ENCODE results near the gene RPL31.

The RPL31 gene

GRCh38 chr2:100997509-100998234, 4.4 kb upstream of the RPL31 start:
- DNase-seq, result no peak

GRCh38 chr2:100998235-100998573, 3.9 kb upstream of the RPL31 start:
- DNase-seq, result no peak

DNA sequence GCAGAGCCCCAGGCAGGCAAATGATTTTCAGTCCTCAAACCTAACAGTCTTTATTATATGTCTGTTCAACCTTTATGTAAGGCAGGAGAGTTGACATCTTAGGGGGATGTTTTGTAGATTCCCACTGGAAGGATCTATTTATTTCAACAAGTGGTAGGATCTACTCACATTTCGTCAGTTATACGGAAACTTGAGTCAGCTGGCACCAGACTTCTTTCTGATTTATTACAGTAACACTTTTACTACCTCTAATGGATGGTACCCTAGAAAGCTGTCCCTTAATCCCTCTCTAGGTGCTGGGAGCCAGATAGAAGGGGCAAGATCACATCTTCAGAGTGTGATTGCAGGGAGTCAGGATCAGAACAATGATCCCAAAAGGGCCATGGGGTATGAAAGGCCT, 2.1 kb upstream of the RPL31 start:
- no peak for DNase-seq

DNA sequence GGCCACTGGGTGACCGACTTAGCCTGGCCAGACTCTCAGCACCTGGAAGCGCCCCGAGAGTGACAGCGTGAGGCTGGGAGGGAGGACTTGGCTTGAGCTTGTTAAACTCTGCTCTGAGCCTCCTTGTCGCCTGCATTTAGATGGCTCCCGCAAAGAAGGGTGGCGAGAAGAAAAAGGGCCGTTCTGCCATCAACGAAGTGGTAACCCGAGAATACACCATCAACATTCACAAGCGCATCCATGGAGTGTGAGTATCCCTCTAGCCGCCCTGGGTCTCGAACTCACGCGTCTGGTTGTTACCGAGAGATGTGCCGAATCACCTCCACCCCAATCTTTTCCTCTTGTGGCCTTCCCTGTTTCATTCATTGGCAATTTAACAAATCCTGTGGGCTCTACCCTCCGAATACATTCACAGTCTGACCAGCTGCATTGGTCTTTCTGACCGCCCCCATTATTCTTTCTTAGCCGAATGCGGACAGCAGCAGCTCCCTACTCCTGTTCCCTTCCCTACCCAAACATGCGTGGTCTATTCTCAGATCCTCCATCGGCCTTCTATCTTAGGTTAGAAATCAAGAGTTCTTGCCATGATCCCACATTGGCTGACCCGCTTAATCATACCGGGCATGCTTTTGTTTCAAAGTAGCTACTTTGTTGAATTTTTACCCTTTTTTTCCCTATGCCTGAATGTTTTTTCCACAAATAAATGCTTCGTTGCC, 631 bp downstream of the RPL31 start:
- no peak for DNase-seq

DNA sequence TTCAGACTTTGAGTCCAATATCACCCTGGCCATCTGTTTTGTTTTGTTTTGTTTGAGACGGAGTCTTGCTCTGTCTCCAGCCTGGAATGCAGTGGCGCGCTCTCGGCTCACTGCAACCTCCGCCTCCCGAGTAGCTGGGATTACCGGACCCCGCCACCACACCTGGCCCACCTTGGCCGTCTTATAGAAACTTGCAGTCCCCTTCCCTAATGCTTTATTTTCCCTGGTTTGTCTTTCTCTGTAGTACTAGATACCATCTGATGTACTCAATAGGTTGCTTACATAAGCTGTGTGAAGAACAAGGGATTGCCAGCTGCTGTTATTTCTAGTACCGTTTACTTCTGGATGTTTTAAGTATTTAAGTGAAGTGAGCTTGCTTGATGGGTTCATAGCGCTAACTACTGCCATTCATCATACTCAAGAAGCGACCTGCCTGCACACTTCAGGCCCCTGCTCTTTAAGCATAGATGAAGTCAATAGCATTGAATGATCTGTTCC, 1.2 kb downstream of the RPL31 start:
- no peak for DNase-seq

- no peak for DNase-seq
Measured at GRCh38 chr2:101004620-101005325, 2.7 kb downstream of the RPL31 start.

- no peak for DNase-seq
Measured at GRCh38 chr2:101006065-101006715, 4.1 kb downstream of the RPL31 start.

DNA sequence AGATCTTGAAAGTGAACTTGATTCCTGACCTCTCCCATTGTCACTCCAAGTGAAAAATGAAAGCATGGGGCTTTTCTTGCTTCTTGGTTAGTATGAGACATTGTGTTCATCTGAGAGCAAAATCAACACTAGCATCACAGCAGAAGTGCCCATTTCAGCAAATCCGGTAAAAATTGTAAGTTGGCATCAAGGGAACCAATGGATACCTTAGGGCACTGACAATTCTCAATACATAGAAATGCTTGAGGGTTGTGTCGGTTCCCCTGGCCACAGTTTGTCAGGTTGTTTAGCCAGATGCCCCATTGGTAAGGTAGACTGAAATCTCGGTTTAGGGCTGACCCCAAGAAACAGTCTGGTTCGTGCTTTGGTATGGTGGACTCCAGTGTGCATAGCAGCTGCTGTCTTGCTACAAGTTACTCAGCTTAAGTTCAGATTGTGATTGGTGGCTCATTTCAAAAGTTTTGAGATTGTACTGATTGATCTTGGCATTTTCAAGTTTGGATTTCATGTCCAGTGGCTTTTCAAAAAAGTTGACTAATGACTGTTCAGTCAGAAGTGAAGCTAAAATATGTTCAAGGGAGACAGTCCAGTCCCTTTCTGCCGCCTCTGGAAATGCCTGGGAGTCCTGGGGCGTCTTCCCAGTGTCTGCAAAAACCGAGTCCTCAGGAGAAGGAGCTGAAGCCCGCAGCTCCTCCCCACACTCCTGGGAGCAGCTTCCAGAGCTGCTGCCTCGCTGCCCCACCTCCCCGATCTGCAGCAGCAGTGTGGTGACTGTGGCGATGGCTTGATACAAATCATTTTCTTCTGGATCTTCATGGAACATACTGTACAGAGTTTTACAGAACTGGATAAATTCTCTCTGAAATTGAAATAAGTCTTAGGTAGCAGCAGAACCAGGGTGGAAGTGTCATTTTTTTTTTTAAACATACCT, 5.6 kb downstream of the RPL31 start:
- DNase-seq, result no peak

- no peak for DNase-seq
Measured at GRCh38 chr2:101011152-101011551, 9.1 kb downstream of the RPL31 start.

DNA sequence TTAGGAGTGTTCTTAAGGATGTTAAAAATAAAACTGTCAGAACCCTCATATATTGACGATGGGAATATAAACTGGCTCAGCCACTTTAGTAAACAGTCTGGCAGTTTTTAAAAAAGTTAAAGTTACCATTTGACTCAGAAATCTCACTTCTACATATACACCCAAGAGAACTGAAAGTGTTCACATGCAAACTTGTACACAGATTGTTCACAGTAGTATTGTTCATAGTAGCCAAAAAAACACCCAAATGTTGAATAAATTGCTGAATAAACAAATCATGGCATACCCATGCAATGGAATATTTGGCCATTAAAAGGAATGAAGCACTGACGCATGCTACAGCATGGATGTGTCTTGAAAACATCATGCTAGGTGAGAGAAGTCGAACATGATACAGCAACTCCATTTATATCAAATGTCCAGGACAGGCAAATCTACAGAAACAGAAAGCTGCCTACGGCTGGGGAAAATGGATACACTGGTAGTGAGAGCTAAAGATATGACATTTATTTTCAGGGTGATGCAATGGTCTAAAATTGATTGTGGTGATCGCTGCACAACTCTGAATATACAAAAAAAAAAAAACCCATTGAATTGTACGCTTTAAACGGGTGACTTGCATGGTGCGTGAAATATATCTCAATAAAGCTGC, 10.1 kb downstream of the RPL31 start:
- no peak for DNase-seq

GRCh38 chr2:101012706-101013181, 10.7 kb downstream of the RPL31 start:
- peak; percentile 61 for DNase-seq

DNA sequence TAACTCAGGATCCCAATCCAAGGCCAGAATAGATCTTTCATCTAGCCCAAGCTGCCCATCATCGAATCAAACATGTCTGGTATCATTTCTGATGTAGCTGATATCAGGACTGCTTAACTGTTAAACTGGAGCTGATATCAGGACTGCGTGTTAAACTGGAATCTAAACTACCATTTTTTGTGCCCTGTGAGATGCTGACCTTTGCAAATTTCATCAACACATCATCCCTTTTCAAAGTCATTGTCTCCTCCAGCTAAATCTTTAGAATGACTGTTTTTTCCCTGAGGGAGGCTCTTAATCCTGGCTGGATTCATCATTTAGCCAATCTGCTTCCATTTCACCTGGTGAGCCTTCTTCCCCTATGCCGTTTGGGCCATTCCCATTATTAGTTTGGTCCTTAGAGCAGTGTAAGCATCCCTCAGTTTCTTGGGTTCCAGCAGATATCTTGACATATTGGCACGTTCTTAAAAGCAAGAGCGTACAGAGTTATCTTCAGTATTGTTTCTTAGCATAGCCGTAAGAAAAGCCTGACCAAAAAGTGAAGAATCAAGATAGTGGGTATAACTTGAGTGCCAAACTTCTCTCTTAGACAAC, 12.3 kb downstream of the RPL31 start:
- DNase-seq, result no peak

GRCh38 chr2:101017371-101017770, 15.3 kb downstream of the RPL31 start:
- DNase-seq, result no peak

DNA sequence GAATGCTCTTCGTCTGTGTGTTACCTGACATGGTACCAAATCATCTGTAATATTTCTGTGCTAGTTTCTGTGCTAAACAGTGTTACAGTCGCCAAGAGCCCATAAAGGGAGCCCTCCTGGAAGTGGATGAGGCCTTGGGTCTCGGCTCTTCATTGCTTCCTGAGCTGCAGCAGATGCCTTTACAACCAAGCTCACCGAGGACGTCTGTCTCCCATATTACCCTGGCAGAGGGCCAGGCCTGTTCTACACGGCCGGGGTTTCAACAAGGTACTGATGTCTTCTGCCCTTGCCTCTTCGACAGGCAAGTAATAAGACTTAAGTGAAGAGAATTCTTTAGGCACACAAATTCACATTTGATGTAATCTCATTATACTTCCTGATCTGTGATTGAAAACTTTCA, 16.8 kb downstream of the RPL31 start:
- DNase-seq, result no peak

DNA sequence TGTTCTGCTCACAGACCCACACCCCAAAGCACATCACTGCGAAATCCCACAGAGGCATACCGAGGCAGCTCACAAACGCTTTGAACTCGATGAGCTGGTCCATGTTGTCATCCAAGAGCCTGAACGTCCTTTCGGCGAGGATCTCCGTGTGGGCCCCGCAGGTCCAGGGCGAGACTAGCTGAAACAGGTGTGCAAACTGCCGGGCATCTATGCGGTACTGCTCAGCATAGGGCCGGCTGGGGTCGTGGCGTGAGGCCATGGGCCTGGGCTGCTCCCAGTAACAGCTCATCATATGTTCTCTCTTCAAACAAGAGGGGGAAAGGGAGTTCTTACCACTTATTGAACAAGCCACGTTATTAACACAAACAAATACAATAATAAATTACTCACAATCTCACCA, 20.1 kb downstream of the RPL31 start:
- DNase-seq, result no peak

GRCh38 chr2:101023327-101024107, 21.4 kb downstream of the RPL31 start:
- no peak for DNase-seq

GRCh38 chr2:101025561-101025960, 23.5 kb downstream of the RPL31 start:
- DNase-seq, result no peak

GRCh38 chr2:101026253-101026701, 24.2 kb downstream of the RPL31 start:
- DNase-seq, result no peak

DNA sequence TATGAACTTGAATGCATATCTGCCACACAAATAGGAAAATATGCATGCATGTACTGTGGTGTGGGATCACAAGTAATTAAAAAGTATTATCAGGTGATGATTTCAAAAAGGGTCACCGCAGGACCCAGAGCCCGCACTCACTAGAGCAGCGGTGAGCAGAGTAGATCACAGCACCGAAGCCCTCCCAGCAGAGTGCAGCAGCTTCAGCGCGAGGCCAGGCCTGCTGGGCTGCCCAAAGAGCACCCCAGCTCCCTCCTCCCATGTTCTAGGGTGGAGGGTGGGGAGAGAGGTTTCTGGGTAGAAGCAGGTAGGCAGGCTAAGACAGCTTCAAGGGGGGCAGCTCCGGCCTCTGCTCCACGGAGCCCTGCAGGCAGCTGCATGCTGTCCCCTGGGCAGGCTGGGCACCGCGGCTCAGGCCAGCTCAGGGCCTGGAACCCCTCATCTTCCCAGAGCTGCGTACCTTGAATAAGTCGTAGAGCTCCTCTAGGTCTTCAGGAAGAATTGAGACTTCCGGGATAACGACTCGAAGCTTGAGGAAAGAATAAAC, 24.9 kb downstream of the RPL31 start:
- no peak for DNase-seq

GRCh38 chr2:101027852-101028251, 25.8 kb downstream of the RPL31 start:
- DNase-seq, result no peak

All from NCI-H1694 (cell line).